NCI-H82 treated with DMSO at 0.1 percent for 48 hours (cell line): ENCODE measurements around the gene MRAP2.
"Not testable (repeated sequence)": the region's sequence is repeated elsewhere in the genome, so short reads cannot be mapped to it uniquely, and the experiment has no call there.

Experiments used
- DNase-seq: peaks from one replicate; lab custom pipeline; 2025; ENCODE audit not compliant: unreplicated experiment; lab: John Stamatoyannopoulos, UW

The MRAP2 gene

GRCh38 chr6:84072442-84072997, 38.9 kb downstream of the MRAP2 start:
- DNase-seq: no peak

DNA sequence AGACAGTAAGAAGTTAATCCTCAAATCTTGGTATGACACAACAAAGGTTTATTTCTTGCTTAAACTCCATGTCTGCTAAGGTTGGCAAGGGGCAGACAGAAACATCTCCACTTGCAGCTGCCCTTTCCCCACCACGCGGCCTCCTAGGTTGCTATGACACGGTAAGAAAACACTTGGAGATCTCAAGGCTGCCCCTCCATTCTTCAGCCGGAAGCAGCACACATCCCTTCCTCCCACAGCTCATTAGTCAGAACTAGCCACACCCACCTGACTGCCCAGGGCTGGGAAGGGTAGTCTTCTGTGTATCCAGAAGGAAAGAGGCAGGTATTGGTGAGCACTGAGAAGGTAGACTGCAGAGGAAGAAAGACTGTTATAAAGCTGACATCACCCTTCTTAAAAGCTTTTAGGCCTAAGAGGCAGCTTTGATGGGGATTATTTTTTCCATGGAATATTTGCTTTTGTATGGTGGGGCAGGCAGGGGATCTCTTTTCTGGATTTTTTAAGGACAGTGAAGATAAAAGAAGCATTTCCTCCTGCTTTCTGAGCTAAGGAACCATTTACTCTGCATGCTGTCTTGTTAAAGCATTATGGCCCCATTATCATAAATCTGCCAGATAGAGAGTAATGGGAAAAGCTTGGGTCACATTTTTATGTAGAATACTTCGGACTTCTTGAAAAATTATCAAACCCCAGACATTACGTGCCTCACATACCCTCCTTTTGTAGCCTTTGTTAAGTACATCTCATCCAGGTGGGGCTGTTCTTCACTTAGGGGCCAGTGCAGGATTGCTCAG, 41.6 kb downstream of the MRAP2 start:
- peak; percentile 6 for DNase-seq

GRCh38 chr6:84077645-84078044, 44.1 kb downstream of the MRAP2 start:
- no peak for DNase-seq

- DNase-seq: no peak
Measured at GRCh38 chr6:84078335-84078734, 44.8 kb downstream of the MRAP2 start.

DNA sequence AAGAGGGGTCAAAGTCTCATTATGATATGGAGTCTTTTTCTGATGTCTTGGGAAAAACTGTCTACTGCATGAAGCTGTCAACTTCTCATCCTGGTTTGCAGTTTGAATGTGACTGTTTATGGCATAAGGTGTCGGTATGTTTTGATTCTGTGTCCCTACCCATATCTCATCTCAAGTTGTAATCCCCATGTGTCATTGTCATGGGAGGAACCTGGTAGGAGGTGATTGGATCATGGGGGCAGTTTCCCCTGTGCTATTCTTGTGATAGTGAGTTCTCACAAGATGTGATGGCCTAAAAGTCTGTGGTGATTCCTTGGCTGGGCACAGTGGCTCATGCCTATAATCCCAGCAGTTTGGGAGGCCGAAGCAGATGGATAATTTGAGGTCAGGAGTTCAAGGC, 47.6 kb downstream of the MRAP2 start:
- no peak for DNase-seq

GRCh38 chr6:84082689-84083265, 49.2 kb downstream of the MRAP2 start:
- DNase-seq: no peak

DNA sequence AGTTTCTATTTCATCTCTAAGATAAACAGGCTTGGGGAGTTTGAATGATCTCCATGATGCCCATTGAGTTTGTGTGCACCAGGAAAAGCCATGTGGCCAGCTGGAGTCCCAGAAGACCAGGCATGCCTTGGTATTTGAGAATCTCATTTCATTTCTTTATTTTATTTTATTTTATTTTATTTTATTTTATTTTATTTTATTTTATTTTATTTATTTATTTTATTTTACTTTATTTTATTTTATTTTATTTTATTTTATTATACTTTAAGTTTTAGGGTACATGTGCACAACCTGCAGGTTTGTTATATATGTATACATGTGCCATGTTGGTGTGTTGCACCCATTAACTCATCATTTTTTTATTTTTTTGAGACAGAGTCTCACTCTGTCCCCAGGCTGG, 51.1 kb downstream of the MRAP2 start:
- DNase-seq: not testable (repeated sequence)

DNA sequence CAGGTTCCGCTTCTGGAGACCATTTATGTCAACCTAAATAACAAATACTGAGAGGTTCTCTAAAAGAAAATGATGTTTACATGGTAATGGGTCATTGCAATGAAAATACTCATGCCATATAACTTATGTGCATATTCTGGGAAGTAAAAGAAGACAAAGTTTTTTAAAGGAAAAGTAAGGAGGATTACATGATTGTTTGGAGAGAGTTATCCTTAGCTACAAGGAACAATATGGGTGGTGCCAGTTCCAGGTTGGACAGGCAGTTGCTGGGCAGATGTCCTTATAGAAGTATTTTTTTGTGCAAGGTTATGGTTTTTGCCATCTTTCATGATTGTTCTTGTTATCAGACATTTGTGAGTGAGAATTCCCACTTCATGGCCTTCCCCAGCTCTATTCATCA, 52.5 kb downstream of the MRAP2 start:
- DNase-seq: no peak

DNA sequence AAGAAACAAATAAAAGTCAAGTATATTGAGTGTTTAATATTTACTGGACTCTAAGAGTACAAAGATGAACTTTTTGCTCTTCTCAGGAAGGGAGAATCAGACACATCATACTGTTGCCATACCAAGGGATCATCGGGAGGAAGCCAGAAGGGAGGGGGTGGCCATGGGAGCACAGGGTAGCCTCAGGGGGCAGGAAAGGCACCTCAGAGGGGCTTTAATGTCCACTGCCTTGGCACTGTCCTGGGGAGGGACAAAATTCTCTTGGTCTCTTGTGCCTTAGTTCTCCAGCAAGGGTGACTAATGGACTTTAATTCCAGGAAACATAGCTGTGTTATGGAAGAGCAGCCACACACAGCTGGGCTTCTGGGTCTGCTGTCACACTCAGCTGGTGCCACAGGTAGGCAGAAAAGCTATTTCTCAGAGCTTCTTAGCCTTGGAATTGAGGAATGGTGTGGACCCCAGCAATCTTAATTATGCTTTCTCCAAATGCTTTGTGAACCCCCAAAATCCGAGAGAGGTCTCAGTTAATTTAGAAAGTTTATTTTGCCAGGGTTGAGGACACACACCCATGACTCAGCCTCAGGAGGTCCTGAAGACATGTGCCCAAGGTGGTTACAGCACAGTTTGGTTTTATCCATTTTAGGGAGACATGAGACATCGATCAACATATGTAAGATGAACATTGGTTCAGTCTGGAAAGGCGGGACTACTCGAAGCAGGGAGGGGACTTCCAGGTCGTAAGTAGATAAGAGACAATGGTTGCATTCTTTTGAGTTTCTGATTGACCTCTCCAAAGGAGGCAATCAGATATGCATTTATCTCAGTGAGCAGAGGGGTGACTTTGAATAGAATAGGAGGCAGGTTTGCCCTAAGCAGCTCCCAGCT, 53.2 kb downstream of the MRAP2 start:
- no peak for DNase-seq

DNA sequence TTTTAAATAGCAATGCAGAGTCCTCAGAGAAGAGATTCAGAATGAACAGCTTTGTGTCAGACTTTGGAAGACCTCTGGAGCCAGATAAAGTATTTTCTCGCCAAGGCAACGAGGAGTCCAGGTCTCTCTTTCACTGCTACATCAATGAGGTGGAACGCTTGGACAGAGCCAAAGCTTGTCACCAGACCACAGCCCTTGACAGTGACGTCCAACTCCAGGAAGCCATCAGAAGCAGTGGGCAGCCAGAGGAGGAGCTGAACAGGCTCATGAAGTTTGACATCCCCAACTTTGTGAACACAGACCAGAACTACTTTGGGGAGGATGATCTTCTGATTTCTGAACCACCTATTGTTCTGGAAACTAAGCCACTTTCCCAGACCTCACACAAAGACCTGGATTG, 55.5 kb downstream of the MRAP2 start:
- no peak for DNase-seq

DNA sequence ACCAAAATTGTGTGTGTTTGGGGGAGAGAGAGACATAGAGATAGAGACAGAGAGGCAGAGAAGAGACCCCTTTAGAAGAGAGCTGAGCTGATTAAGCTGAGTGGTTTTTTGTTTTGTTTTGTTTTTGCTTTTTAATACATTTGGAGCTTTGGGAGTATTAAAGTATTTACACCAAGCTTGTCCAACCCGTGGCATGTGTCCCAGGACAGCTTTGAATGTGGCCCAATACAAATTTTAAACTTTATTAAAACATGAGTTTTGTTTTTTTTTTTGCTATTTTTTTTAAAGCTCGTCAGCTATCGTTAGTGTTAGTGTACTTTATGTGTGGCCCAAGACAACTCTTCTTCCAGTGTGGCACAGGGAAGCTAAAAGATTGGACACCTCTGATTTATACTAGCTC, 56.0 kb downstream of the MRAP2 start:
- DNase-seq: no peak

- no peak for DNase-seq
Measured at GRCh38 chr6:84093441-84094435, 60.2 kb downstream of the MRAP2 start.

DNA sequence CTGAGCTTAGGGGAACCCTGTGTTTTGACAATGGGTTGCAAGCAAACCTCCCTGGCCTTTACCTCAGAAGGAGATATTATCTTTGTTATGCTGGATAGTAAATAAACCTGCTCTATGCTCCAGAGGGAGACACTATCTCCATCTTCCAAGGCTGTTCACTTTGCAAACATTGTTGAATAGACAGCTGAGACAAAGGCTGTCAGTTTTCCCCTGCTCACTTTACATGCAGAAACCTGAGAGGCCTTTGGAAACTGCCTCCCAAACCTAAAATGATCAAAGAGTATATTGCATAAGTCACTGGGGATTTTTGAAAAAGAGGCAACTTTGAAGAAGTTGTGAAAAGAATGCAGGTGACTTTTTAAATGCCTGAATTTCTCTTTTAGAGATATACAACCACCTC, 61.6 kb downstream of the MRAP2 start:
- DNase-seq: no peak

DNA sequence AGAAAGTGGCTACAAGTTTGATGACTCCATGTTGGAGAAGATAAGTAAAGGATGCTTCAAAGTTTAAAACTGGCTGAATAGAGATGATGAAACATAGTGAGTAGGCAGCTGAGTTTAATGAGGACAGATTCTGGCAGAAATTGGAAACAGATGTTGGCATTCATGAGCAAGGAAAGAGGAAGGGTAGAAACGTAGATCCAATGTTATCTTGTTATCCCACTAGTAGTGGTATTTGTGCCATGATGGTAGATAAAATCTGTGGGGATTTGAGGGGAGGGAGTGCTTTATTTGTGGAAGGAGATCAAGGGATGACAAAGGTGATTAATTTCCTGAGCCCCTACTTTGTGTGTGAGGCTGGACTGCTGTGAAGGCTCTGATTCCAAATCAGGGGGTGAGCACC, 69.5 kb downstream of the MRAP2 start:
- peak; percentile 11 for DNase-seq

- DNase-seq: not testable (repeated sequence)
Measured at GRCh38 chr6:84105215-84105924, 71.8 kb downstream of the MRAP2 start.

DNA sequence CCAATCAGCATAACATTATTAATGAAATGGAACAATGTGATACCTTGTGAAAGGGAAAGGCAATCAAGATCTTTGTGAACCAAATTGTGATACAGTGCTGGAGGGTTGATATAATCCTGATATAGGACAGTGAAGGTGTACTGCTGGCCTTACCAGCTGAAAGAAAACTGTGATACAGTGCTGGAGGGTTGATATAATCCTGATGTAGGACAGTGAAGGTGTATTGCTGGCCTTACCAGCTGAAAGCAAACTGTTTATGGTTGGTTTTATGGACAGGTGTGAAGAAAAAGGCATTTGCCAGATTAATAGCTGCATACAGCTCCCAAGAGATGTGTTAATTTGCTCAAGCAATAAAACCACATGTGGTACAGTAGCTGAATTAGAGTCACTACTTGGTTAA, 73.9 kb downstream of the MRAP2 start:
- no peak for DNase-seq

- DNase-seq: not testable (repeated sequence)
Measured at GRCh38 chr6:84111351-84111750, 77.8 kb downstream of the MRAP2 start.

GRCh38 chr6:84114933-84115594, 81.5 kb downstream of the MRAP2 start:
- not testable (repeated sequence) for DNase-seq

DNA sequence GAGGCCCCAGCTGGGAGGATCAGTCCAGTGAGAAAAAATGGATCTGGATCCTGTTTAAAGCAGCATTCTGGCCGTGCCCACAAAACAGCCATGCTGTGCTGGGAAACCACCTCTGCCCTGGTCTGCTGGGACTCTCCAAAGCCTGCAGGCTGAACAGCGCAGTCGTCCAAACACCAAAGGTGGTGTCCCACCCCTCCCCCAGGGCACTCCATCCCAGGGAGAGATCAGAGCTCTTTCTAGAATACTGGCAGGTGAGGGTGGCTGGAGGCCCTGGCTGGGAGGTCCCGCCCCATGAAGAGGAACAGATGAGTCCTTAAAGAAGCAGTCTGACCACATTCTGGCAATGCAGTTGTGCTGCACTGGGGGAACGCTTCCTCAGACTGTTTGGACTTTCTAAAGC, 84.6 kb downstream of the MRAP2 start:
- no peak for DNase-seq
